Thyroid gland (tissue), 4 donors: ENCODE results near the gene PCBP3.

Experiments
- POLR2A ChIP-seq, 2 donors: fragments of 450-650 bp; IDR thresholded peaks; one replicate each; pipeline ENCODE4 v1.6.1; 2017; ENCODE audit warnings: antibody characterized with exemption in 2 of 2, mild to moderate bottlenecking in 2 of 2, moderate library complexity in 1 of 2
- TF ChIP-seq, protein P1 (sequence below), 6 experiments: fragments of 200-600 bp in 3 of 6; fragments of 450-650 bp in 3 of 6; sonication (generic) in 3 of 6; IDR thresholded peaks; one replicate each; pipeline ENCODE4 v1.5.1; 2016 to 2019; ENCODE audit warnings: antibody characterized with exemption in 6 of 6, mild to moderate bottlenecking in 2 of 6, inconsistent platforms in 1 of 6, moderate library complexity in 1 of 6

- TF ChIP-seq, protein P1, sequence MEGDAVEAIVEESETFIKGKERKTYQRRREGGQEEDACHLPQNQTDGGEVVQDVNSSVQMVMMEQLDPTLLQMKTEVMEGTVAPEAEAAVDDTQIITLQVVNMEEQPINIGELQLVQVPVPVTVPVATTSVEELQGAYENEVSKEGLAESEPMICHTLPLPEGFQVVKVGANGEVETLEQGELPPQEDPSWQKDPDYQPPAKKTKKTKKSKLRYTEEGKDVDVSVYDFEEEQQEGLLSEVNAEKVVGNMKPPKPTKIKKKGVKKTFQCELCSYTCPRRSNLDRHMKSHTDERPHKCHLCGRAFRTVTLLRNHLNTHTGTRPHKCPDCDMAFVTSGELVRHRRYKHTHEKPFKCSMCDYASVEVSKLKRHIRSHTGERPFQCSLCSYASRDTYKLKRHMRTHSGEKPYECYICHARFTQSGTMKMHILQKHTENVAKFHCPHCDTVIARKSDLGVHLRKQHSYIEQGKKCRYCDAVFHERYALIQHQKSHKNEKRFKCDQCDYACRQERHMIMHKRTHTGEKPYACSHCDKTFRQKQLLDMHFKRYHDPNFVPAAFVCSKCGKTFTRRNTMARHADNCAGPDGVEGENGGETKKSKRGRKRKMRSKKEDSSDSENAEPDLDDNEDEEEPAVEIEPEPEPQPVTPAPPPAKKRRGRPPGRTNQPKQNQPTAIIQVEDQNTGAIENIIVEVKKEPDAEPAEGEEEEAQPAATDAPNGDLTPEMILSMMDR (IDR thresholded peaks at IDR 0.05) = no peak
- TF ChIP-seq POLR2A (IDR thresholded peaks at IDR 0.05) = no peak
Observed at GRCh38 chr21:45947716-45948255, 304.3 kb downstream of the PCBP3 start.
